IPS-18a (cell line): ENCODE results near the gene IL1RAPL1.
"Not testable (repeated sequence)": the region's sequence is repeated elsewhere in the genome, so short reads cannot be mapped to it uniquely, and the experiment has no call there.

ENCODE experiments used
- H3K27ac ChIP-seq: one replicate; pipeline ENCODE4 v1.5.1; 2013; ENCODE audit warnings: low read length
- H3K27me3 ChIP-seq: one replicate; pipeline ENCODE4 v1.6.1; 2013; ENCODE audit warnings: mild to moderate bottlenecking, low read length; ENCODE audit not compliant: control insufficient read depth, insufficient read depth
- H3K36me3 ChIP-seq: one replicate; pipeline ENCODE4 v1.6.1; 2013; ENCODE audit warnings: low read depth, low read length; ENCODE audit not compliant: control insufficient read depth
- H3K4me1 ChIP-seq: one replicate; pipeline ENCODE4 v1.6.1; 2013; ENCODE audit warnings: low read depth, low read length; ENCODE audit not compliant: control insufficient read depth
- H3K4me3 ChIP-seq: one replicate; pipeline ENCODE4 v1.5.1; 2013; ENCODE audit warnings: low read length
- H3K9ac ChIP-seq: one replicate; pipeline ENCODE4 v1.6.1; 2013; ENCODE audit warnings: mild to moderate bottlenecking, low read length, moderate library complexity
- H3K9me3 ChIP-seq: one replicate; pipeline ENCODE4 v1.6.1; 2013; ENCODE audit warnings: low read depth, low read length; ENCODE audit not compliant: control insufficient read depth

The IL1RAPL1 gene

DNA sequence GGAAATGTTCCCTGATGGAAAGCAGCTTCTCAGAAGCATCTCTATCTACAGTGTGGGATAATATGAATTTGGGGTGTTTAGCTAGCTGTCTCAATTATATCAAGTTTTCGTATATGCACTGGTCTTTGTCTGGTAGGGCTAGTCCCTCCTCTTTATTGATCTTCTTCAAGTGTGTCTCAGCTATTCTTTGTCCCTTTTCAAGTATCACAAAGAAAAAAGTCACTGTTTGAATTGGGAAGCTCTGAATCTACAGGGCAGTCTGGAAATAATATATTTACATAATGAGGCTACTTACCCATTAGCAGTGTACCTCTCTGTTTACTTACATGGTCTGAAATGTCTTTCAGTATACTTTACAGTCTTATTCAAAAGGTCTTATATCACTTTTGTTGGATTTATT lies 526.0 kb downstream of the IL1RAPL1 start:
- H3K9ac ChIP-seq: no peak overlapping the region
- H3K4me1 ChIP-seq: no peaks in the 10 kb centered on the region
- no peak overlapping the region for H3K4me3 ChIP-seq
- no peaks in the 10 kb centered on the region for H3K27me3 ChIP-seq
- H3K9me3 ChIP-seq: peaks cover 28% of the 10 kb centered on the region
- H3K36me3 ChIP-seq: no peaks in the 10 kb centered on the region
- no peak overlapping the region for H3K27ac ChIP-seq

DNA sequence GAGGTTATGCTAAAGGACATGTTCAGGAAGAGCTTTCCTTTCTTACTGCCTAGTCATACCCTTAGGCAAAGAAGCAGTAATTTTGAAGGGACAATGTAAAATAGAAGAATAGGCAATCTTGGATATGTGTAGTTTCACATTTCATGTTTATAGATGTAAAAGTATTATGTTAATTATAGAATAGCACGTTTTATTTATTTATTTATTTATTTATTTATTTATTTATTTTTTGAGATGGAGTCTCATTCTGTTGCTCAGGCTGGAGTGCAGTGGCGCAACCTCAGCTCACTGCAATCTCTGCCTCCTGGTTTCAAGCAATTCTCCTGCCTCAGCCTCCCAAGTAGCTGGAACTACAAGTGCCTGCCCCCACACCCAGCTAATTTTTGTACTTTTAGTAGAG lies 535.6 kb downstream of the IL1RAPL1 start:
- H3K27me3 ChIP-seq, H3K4me1 ChIP-seq, H3K9ac ChIP-seq, H3K27ac ChIP-seq, H3K4me3 ChIP-seq, H3K36me3 ChIP-seq: not testable (repeated sequence)
- H3K9me3 ChIP-seq: peaks cover 19% of the 10 kb centered on the region

- Histone ChIP-seq H3K4me3 (no peak overlapping the region), H3K9ac (no peak overlapping the region), H3K27me3 (no peaks in the 10 kb centered on the region), H3K4me1 (no peaks in the 10 kb centered on the region), H3K36me3 (no peaks in the 10 kb centered on the region), H3K27ac (no peak overlapping the region), H3K9me3 (peaks cover 9% of the 10 kb centered on the region)
Observed at GRCh38 chrX:29130905-29131304, 543.7 kb downstream of the IL1RAPL1 start.

DNA sequence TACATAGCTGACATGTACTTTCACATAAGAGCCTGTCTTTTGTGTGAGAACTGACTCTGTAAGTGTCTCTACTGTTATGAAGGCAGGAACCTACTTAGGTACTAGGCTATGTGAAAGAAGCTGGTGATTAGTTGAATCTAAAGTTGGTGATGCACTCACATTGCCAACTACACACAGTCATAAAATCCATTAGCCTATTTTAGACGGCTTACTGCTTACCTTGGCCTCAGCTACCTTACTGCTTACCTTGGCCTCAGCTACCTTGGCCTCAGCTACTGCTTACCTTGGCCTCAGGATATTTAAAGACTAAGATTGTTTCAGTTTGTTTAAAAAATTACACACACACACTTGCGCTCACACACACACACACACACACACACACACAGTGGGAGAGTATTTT lies 549.7 kb downstream of the IL1RAPL1 start:
- H3K4me1 ChIP-seq: no peaks in the 10 kb centered on the region
- H3K27me3 ChIP-seq: no peaks in the 10 kb centered on the region
- peaks cover 21% of the 10 kb centered on the region for H3K9me3 ChIP-seq
- no peaks in the 10 kb centered on the region for H3K36me3 ChIP-seq
- H3K9ac ChIP-seq: no peak overlapping the region
- no peak overlapping the region for H3K27ac ChIP-seq
- H3K4me3 ChIP-seq: no peak overlapping the region

GRCh38 chrX:29138003-29138402 lies 550.8 kb downstream of the IL1RAPL1 start:
- Histone ChIP-seq H3K9me3 (peaks cover 21% of the 10 kb centered on the region), H3K4me3 (no peak overlapping the region), H3K27ac (no peak overlapping the region), H3K36me3 (no peaks in the 10 kb centered on the region), H3K9ac (no peak overlapping the region), H3K4me1 (no peaks in the 10 kb centered on the region), H3K27me3 (no peaks in the 10 kb centered on the region)

- Histone ChIP-seq H3K9ac (no peak overlapping the region), H3K4me3 (no peak overlapping the region), H3K4me1 (no peaks in the 10 kb centered on the region), H3K27ac (no peak overlapping the region), H3K9me3 (peaks cover 2% of the 10 kb centered on the region), H3K27me3 (no peaks in the 10 kb centered on the region), H3K36me3 (no peaks in the 10 kb centered on the region)
Observed at GRCh38 chrX:29143356-29143755, 556.1 kb downstream of the IL1RAPL1 start.

GRCh38 chrX:29143756-29144155 lies 556.5 kb downstream of the IL1RAPL1 start:
- H3K36me3 ChIP-seq: no peaks in the 10 kb centered on the region
- H3K27me3 ChIP-seq: no peaks in the 10 kb centered on the region
- H3K4me3 ChIP-seq: no peak overlapping the region
- no peak overlapping the region for H3K27ac ChIP-seq
- H3K9ac ChIP-seq: no peak overlapping the region
- peaks cover 6% of the 10 kb centered on the region for H3K9me3 ChIP-seq
- no peaks in the 10 kb centered on the region for H3K4me1 ChIP-seq

GRCh38 chrX:29145316-29145715 lies 558.1 kb downstream of the IL1RAPL1 start:
- H3K4me1 ChIP-seq: no peaks in the 10 kb centered on the region
- no peak overlapping the region for H3K9ac ChIP-seq
- no peaks in the 10 kb centered on the region for H3K36me3 ChIP-seq
- no peaks in the 10 kb centered on the region for H3K27me3 ChIP-seq
- H3K4me3 ChIP-seq: no peak overlapping the region
- peaks cover 11% of the 10 kb centered on the region for H3K9me3 ChIP-seq
- H3K27ac ChIP-seq: no peak overlapping the region

GRCh38 chrX:29148511-29148910 lies 561.3 kb downstream of the IL1RAPL1 start:
- Histone ChIP-seq H3K4me3 (no peak overlapping the region), H3K36me3 (no peaks in the 10 kb centered on the region), H3K4me1 (no peaks in the 10 kb centered on the region), H3K9me3 (peaks cover 22% of the 10 kb centered on the region), H3K27me3 (no peaks in the 10 kb centered on the region), H3K27ac (no peak overlapping the region), H3K9ac (no peak overlapping the region)

GRCh38 chrX:29155286-29155685 lies 568.0 kb downstream of the IL1RAPL1 start:
- Histone ChIP-seq H3K27ac (no peak overlapping the region), H3K4me1 (no peaks in the 10 kb centered on the region), H3K36me3 (no peaks in the 10 kb centered on the region), H3K9ac (no peak overlapping the region), H3K9me3 (peaks cover 16% of the 10 kb centered on the region), H3K27me3 (no peaks in the 10 kb centered on the region), H3K4me3 (no peak overlapping the region)

GRCh38 chrX:29172880-29173279 lies 585.6 kb downstream of the IL1RAPL1 start:
- H3K9me3 ChIP-seq: no peaks in the 10 kb centered on the region
- H3K4me1 ChIP-seq: no peaks in the 10 kb centered on the region
- H3K36me3 ChIP-seq: no peaks in the 10 kb centered on the region
- no peak overlapping the region for H3K27ac ChIP-seq
- H3K27me3 ChIP-seq: no peaks in the 10 kb centered on the region
- no peak overlapping the region for H3K4me3 ChIP-seq
- H3K9ac ChIP-seq: no peak overlapping the region

GRCh38 chrX:29187264-29187663 lies 600.0 kb downstream of the IL1RAPL1 start:
- Histone ChIP-seq H3K9me3 (peaks cover 3% of the 10 kb centered on the region), H3K27me3 (no peaks in the 10 kb centered on the region), H3K27ac (no peak overlapping the region), H3K4me3 (no peak overlapping the region), H3K4me1 (no peaks in the 10 kb centered on the region), H3K36me3 (no peaks in the 10 kb centered on the region), H3K9ac (no peak overlapping the region)
